Brain microvascular endothelial cell (primary cell): Measurements from ENCODE around the gene C1orf141.

Experiments used
- DNase-seq: peaks from one replicate; pipeline ENCODE4 v3.0.0-alpha.2; 2020
- H3K27ac ChIP-seq: fragments of 250-450 bp; sonication (Bioruptor Pico); 2 replicates; pipeline ENCODE4 v1.5.1; 2020; ENCODE audit warnings: mild to moderate bottlenecking, moderate library complexity
- H3K27me3 ChIP-seq: fragments of 250-450 bp; sonication (Bioruptor Pico); replicated peaks from 2 replicates; pipeline ENCODE4 v1.5.1; 2020; ENCODE audit warnings: mild to moderate bottlenecking
- H3K36me3 ChIP-seq: fragments of 250-450 bp; sonication (Bioruptor Pico); replicated peaks from 2 replicates; pipeline ENCODE4 v1.5.1; 2020; ENCODE audit warnings: mild to moderate bottlenecking
- H3K4me3 ChIP-seq: 2 replicates; pipeline ENCODE4 v1.5.1; 2011; ENCODE audit warnings: low read depth, mild to moderate bottlenecking, control low read depth, low read length, moderate library complexity
- CTCF ChIP-seq: IDR thresholded peaks from 2 replicates; pipeline ENCODE4 v1.5.1; 2011; ENCODE audit warnings: low read depth, mild to moderate bottlenecking, moderate library complexity, low read length, control low read depth, inconsistent platforms; ENCODE audit errors: missing control alignments
- in situ Hi-C: cut with HindIII; loops from 2 replicates; pipeline ENCODE4 v1.10.0; 2017; ENCODE audit warnings: low sequenced_read_pairs, low pct_ligation_motif_present

Gene C1orf141

GRCh38 chr1:67170751-67171573 lies 36.2 kb upstream of the C1orf141 start:
- no peaks in the 10 kb centered on the region for H3K36me3 ChIP-seq
- H3K27ac ChIP-seq = no peak overlapping the region
- no peaks in the 10 kb centered on the region for H3K27me3 ChIP-seq
- no peak overlapping the region for H3K4me3 ChIP-seq
- no peak for DNase-seq
- in situ Hi-C loops = no loop called here
- no peak for TF ChIP-seq CTCF

- no peak overlapping the region for H3K4me3 ChIP-seq
- no peaks in the 10 kb centered on the region for H3K36me3 ChIP-seq
- in situ Hi-C loops = no loop called here
- TF ChIP-seq CTCF = no peak
- H3K27ac ChIP-seq = no peak overlapping the region
- DNase-seq = no peak
- H3K27me3 ChIP-seq = no peaks in the 10 kb centered on the region
Measured at GRCh38 chr1:67169932-67170331, 35.2 kb upstream of the C1orf141 start.

GRCh38 chr1:67169496-67169895 lies 34.7 kb upstream of the C1orf141 start:
- no peak for TF ChIP-seq CTCF
- in situ Hi-C loops = no loop called here
- H3K27me3 ChIP-seq = no peaks in the 10 kb centered on the region
- H3K36me3 ChIP-seq = no peaks in the 10 kb centered on the region
- no peak for DNase-seq
- no peak overlapping the region for H3K27ac ChIP-seq
- no peak overlapping the region for H3K4me3 ChIP-seq

- Histone ChIP-seq H3K4me3 (no peak within 1 kb of the TSS), H3K36me3 (no peaks in the 10 kb centered on the region), H3K27me3 (no peaks in the 10 kb centered on the region), H3K27ac (no peak within 1 kb of the TSS)
- TF ChIP-seq CTCF = no peak
- in situ Hi-C loops = no loop called here
- no peak for DNase-seq
Measured at GRCh38 chr1:67166196-67166595, 31.4 kb upstream of the C1orf141 start, which contains the start of gene IL23R. Gene IL23R, plus strand, starts transcription at chr1:67166454. Its CDS starts 1,667 bp downstream, at chr1:67168121.

GRCh38 chr1:67165468-67166041 lies 30.8 kb upstream of the C1orf141 start:
- TF ChIP-seq CTCF = no peak
- no peak for DNase-seq
- H3K36me3 ChIP-seq = no peaks in the 10 kb centered on the region
- no peak overlapping the region for H3K4me3 ChIP-seq
- H3K27me3 ChIP-seq = no peaks in the 10 kb centered on the region
- H3K27ac ChIP-seq = no peak overlapping the region
- in situ Hi-C loops = no loop called here
